Uterus (tissue), 4 donors: Measurements from ENCODE around the gene SYNGAP1. TPM values are rescaled to one million over a fixed set of nuclear protein-coding genes. Genes with fewer than 3 reads are reported as not detected.
A peak's percentile ranks its signal among the peaks of the same experiment; 100 is the strongest.

Experiments used
- DNase-seq, 2 donors: peaks; one replicate each; pipeline ENCODE4 v3.0.0-alpha.2; 2019 to 2020
- H3K27ac ChIP-seq, 2 donors: fragments of 200-600 bp; sonication (generic); 1 replicate in 1 of 2; 2 replicates in 1 of 2; pipeline ENCODE4 v1.5.1; 2016 to 2018
- H3K27me3 ChIP-seq, 2 donors: fragments of 200-600 bp; sonication (generic); one replicate each; pipeline ENCODE4 v1.5.1; 2018 to 2019; ENCODE audit warnings: control low read depth in 1 of 2
- H3K36me3 ChIP-seq, 2 donors: fragments of 200-600 bp; sonication (generic); one replicate each; pipeline ENCODE4 v1.5.1; 2019; ENCODE audit warnings: control low read depth in 1 of 2
- H3K4me1 ChIP-seq, 2 donors: fragments of 200-600 bp; sonication (generic); one replicate each; pipeline ENCODE4 v1.5.1; 2018 to 2019; ENCODE audit warnings: control low read depth in 1 of 2
- H3K4me3 ChIP-seq, 2 donors: fragments of 200-600 bp; sonication (generic); 1 replicate in 1 of 2; 2 replicates in 1 of 2; pipeline ENCODE4 v1.5.1; 2018 to 2019; ENCODE audit warnings: mild to moderate bottlenecking in 1 of 2
- H3K9me3 ChIP-seq, 2 donors: fragments of 200-600 bp; sonication (generic); one replicate each; pipeline ENCODE4 v1.5.1; 2019; ENCODE audit warnings: control low read depth in 1 of 2
- CTCF ChIP-seq, 4 experiments: fragments of 200-600 bp in 2 of 4; fragments of 450-650 bp in 2 of 4; sonication (generic) in 2 of 4; IDR thresholded peaks; one replicate each; pipeline ENCODE4 v1.5.1; 2016 to 2019; ENCODE audit warnings: antibody characterized with exemption in 4 of 4, mild to moderate bottlenecking in 2 of 4, moderate library complexity in 1 of 4
- POLR2A ChIP-seq, 2 donors: fragments of 450-650 bp; IDR thresholded peaks; one replicate each; pipeline ENCODE4 v1.6.1; 2016; ENCODE audit warnings: antibody characterized with exemption in 2 of 2, mild to moderate bottlenecking in 1 of 2, moderate library complexity in 1 of 2
- intact Hi-C: fragments of 100-400 bp; cut with DNase I; formaldehyde crosslinking; loops from one replicate; pipeline ENCODE4 v1.15.1; 2023; ENCODE audit warnings: low total_unique reads
- total RNA-seq, 4 donors: library from RNA; depleted of rRNA in 3 of 4; stranded (reverse); fragments of >200 nt in 3 of 4; gene quantifications; one replicate each; pipeline versions ENCODE4 v1.1.0 to v1.2.4, GENCODE V29; 2014 to 2023
- donor health status: DM: yes; HTN: yes; CAD: no.

The SYNGAP1 gene
- total RNA-seq, 4 donors from 2014 or later: 11.5 to 67.6 (median 14.4) TPM

- Histone ChIP-seq H3K36me3 (no peaks in the 10 kb centered on the region), H3K27me3 (no peaks in the 10 kb centered on the region), H3K4me1 (peaks cover 0 to 6% of the 10 kb centered on the region in 2 donors), H3K27ac (peak overlapping the region in 1 of 2 donors; percentile 15), H3K9me3 (no peaks in the 10 kb centered on the region), H3K4me3 (no peak overlapping the region)
- TF ChIP-seq CTCF (IDR thresholded peaks at IDR 0.05) (no peak), POLR2A (IDR thresholded peaks at IDR 0.05) (no peak)
- intact Hi-C loops: no loop called here
- no peak for DNase-seq
Observed at GRCh38 chr6:33452496-33452895, 32.6 kb downstream of the SYNGAP1 start.

- peaks cover 0 to 6% of the 10 kb centered on the region in 2 donors for H3K4me1 ChIP-seq
- intact Hi-C loops: no loop called here
- no peaks in the 10 kb centered on the region for H3K36me3 ChIP-seq
- peak overlapping the region; percentile 48 to 76 for H3K27ac ChIP-seq
- no peaks in the 10 kb centered on the region for H3K27me3 ChIP-seq
- no peak for TF ChIP-seq CTCF (IDR thresholded peaks at IDR 0.05)
- TF ChIP-seq POLR2A (IDR thresholded peaks at IDR 0.05): no peak
- no peak for DNase-seq
- H3K4me3 ChIP-seq: peak overlapping the region; percentile 65 to 75
- no peaks in the 10 kb centered on the region for H3K9me3 ChIP-seq
Observed at GRCh38 chr6:33453393-33454008, 33.6 kb downstream of the SYNGAP1 start.

GRCh38 chr6:33454009-33454946, 34.4 kb downstream of the SYNGAP1 start, which contains the start of gene ZBTB9:
Gene ZBTB9, plus strand, starts transcription at chr6:33454576. Its CDS starts 525 bp downstream, at chr6:33455101.
- intact Hi-C loops: no loop called here
- peak; percentile 96 for DNase-seq
- TF ChIP-seq POLR2A (IDR thresholded peaks at IDR 0.05) (peak; percentile 61 to 85), CTCF (IDR thresholded peaks at IDR 0.05) (peak in 1 of 4 experiments; percentile 31)
- H3K27me3 ChIP-seq: no peaks in the 10 kb centered on the region
- peak within 1 kb of the TSS; percentile 48 to 76 for H3K27ac ChIP-seq
- no peaks in the 10 kb centered on the region for H3K36me3 ChIP-seq
- peaks cover 0 to 6% of the 10 kb centered on the region in 2 donors for H3K4me1 ChIP-seq
- H3K9me3 ChIP-seq: no peaks in the 10 kb centered on the region
- H3K4me3 ChIP-seq: peak within 1 kb of the TSS; percentile 65 to 75

GRCh38 chr6:33455051-33455450, 35.2 kb downstream of the SYNGAP1 start:
- Histone ChIP-seq H3K27ac (peak overlapping the region; percentile 44 to 76), H3K4me1 (peaks cover 0 to 6% of the 10 kb centered on the region in 2 donors), H3K4me3 (peak overlapping the region; percentile 65 to 75), H3K36me3 (no peaks in the 10 kb centered on the region), H3K27me3 (no peaks in the 10 kb centered on the region), H3K9me3 (no peaks in the 10 kb centered on the region)
- DNase-seq: no peak
- TF ChIP-seq CTCF (IDR thresholded peaks at IDR 0.05) (no peak), POLR2A (IDR thresholded peaks at IDR 0.05) (no peak)
- intact Hi-C loops: no loop called here

- no peaks in the 10 kb centered on the region for H3K36me3 ChIP-seq
- TF ChIP-seq POLR2A (IDR thresholded peaks at IDR 0.05): no peak
- TF ChIP-seq CTCF (IDR thresholded peaks at IDR 0.05): no peak
- H3K27ac ChIP-seq: no peak overlapping the region
- no peaks in the 10 kb centered on the region for H3K9me3 ChIP-seq
- intact Hi-C loops: no loop called here
- peaks cover 0 to 6% of the 10 kb centered on the region in 2 donors for H3K4me1 ChIP-seq
- no peaks in the 10 kb centered on the region for H3K27me3 ChIP-seq
- no peak overlapping the region for H3K4me3 ChIP-seq
- no peak for DNase-seq
Observed at GRCh38 chr6:33456156-33456555, 36.3 kb downstream of the SYNGAP1 start.
